GM19463 (cell line): ENCODE results near the gene MRPS27.

Experiments used
- ATAC-seq: cut with Tn5 transposase; IDR thresholded peaks from one replicate; pipeline ENCODE4 v1.9.1; 2021; ENCODE audit warnings: mild to moderate bottlenecking, moderate library complexity; ENCODE audit not compliant: unreplicated experiment

MRPS27 gene

DNA sequence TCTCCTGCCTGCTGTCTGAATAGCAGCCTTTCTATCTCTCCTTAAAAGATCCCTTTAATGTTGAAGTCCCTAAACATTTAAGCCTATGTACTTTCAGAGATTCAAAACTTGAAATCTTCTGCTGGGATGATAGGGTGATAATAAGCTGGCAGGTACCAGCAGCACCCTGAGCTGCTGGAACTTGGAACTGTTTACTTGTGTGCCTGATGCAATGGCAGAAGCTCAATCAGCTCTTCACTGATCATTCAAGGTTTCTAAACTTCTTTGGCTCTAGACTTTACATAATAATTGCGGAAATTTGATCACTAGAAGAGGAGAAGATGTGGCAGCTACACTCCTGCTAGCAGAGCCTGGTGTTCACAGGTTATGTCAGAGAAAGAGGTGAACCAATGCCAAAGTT lies 27.6 kb downstream of the MRPS27 start:
- no peak for ATAC-seq

DNA sequence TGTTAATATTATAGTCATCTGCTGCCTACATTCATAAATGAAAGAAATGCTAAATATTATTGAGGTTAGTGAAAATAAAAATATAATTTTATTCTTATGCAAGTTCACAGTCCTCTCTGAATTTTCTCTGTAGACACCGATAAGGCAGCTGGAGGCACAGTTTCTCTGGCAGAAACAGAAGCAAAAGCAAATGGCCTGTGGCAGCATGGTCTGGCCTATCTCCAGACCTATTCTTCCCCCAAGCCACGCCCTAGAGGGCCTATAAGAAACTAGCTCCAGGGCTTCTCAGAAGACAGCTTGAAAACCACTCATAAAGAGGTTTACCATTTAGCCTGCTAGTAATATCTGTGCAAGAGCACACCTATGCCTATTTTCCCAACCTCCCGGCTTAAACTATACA lies 28.4 kb downstream of the MRPS27 start:
- no peak for ATAC-seq

DNA sequence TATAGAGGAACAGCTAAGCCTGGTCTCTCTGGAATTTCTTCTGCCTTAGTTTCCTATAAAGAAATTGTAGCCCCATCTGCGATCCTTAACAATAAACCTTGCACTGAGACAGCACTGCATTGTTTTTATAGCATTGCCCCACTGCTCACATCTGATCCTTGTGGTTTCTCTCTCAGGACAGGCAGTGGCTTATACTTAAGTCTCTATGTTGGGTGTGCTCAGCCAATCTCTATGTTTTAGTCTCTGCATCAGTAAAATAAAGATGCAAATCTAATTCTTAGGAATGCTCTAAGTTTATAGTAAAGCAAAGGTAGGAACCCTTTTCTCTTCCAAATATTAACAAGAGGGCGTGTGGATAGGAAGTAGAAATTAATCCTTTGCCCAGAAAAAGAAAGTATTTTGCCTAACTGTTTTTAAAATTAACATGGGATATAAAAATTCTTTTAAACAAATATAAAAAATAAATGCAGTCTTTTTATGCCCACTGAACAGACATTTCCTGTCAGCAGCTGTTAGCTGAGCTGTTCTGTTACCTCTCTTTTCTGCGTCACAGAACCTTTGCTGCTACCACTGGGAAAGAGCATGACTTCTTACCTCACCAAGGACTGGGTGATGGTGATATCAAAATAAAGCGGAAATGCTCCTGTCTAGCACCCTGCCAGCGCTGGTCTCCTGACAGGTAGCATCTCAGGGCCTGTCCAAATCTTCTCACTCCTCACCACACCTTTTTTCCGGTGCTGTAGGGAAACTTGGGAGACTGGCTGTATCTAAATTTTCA lies 29.5 kb downstream of the MRPS27 start:
- no peak for ATAC-seq

DNA sequence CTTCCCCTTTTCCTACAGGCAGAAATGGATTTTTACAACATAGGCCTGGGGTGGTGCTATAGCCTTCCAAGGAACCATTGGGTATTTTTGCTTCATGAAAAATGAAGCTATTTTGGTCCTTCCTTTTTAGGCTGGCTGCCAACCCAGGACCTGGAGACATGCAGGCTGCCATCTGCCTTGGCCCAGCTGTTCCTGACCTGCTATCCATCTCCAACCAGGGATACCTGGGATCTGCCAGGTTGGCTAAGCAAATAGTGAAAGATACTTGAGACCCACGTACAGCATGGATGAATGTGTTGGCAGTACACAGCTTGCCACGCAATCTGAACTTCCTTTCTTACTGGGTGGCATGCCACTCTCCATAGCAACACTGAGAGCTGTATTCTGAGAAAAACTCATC lies 31.1 kb downstream of the MRPS27 start:
- ATAC-seq, result no peak

DNA sequence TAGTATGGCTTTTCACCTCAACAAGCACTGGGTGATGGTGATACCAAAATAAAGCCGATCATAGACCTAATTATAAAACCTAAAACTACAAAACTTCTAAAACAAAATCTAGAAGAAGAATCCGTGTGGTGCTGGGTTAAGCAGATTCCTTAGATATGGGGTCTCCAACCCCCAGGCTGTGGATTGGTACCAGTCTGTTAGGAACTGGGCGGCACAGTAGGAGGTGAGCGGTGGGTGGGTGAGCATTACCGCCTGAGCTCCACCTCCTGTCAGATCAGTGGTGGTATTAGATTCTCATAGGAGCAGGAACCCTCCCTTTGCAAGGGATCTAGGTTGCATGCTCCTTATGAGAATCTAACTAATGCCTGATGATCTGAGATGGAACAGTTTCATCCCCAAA lies 33.2 kb downstream of the MRPS27 start:
- ATAC-seq, result no peak

DNA sequence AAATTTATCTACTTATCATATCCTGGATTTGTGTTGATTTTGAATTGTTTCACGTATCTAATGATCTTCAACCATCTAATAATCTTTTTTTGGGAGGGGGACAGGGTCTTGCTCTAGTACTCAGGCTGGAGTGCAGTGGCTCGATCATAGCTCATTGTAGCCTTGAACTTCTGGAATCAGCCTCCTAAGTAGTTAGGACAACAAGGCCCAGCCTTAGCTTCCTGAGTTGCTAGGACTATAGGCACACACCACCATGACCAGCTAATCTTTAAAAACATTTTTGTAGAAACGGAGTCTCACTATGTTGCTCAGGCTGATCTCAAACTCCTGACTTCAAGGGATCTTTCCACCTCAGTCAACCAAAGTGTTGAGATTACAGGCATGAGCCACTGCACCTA lies 34.6 kb downstream of the MRPS27 start:
- no peak for ATAC-seq

DNA sequence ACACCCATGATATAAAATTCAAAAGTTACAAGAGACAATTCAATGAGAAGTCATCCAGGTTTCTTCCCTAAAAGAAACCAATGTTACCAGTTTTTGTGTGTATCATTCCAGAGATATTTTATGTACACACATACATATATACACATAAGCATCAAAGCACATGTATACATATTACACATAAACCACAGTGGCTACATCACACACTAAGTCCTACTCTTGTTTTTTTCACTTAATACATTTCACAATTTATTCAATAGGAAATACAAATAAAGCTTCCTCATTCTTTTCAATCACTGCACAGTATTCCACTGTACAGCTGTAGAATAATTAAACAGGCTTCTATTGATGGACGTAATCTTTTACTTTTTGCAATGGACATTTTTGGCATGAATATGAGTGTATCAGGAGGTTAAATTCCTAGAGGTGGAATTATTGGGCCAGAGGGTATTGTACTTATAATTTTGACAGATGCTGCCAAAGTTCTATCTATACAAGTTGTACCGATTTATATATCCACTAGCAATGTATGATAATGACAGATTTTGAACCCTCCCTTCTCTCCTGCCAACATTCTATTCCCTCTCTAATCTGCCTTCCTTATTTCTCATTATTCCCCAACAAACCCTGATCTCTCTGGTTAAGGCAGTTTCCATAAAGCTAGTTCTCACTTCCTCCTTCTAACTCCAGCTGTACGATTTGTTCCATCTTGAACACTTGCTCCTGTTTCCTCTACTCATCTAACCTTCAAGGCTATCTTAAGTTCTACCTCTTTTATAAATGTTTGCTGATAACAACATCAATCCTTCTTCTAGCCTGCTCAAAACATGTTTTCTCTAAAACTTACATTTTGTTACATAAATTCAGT lies 35.2 kb downstream of the MRPS27 start:
- no peak for ATAC-seq

DNA sequence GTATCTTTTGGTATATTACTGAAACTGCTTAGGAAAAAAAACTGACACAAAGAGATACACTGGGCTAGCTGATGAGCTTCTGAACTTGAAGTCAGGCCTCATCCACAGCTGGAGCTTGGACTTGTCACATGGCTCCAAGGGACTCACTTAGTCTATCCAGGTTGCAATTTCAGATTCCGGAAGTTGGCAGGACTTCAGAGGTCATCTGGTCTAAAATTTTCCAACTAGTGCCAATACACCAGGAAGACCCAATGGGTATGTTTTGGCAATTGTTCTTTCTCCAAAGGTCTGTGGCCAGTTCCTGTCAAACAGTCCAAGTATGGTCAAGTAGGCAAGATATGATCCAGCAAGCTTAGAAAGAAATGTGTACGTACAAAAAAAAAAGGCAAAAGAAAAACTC lies 36.7 kb downstream of the MRPS27 start:
- no peak for ATAC-seq

DNA sequence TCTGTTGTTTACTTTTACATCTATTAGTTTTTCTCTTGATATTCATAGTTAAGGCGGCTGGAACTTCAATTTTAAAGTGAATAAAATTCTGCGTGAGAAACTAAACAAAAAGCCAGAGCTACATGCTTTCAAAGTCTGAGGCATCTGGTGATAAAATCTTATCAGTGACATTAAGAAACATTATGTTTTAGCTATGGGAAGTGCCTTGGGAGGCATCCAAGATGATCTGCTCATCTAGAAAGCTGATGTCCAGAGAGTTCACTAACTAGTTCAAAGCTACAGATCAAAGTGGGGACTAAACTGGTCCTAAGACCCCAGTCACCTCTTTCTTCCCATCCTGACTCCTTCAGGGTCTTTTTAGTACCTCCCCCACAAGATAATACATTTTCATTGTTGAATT lies 37.2 kb downstream of the MRPS27 start:
- no peak for ATAC-seq

DNA sequence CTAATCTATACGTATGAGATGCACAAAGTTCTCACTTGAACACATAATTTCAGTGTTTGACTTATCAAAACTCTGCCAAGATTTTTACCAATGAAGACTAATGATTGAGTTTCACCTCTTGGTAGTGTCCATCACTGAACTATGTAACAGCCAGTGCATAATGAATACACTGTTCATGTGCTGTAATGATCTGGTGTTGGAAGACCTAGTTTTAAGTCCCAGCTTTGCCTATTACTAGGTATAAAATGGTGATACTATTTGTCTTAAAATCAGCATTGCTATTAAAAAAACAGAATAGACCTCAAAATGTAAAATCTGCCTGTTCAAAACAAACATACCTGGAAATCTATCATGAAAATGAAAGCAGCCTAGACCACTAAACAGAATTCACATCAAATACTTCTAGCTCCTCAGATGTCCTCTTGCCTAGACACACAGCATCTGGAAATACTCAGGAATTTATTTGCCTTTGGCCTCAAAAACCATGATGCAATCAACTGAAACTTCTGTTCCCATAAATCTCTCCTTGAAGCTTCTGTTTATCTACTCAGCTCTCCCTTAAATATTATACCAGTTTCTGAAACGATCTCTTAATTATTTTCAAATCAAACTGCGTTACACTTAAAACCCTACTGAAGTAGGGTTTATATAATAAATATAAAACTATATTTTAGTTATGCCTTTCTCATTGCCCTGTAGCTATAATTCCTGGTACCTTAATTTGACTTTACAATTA lies 38.1 kb downstream of the MRPS27 start:
- no peak for ATAC-seq

DNA sequence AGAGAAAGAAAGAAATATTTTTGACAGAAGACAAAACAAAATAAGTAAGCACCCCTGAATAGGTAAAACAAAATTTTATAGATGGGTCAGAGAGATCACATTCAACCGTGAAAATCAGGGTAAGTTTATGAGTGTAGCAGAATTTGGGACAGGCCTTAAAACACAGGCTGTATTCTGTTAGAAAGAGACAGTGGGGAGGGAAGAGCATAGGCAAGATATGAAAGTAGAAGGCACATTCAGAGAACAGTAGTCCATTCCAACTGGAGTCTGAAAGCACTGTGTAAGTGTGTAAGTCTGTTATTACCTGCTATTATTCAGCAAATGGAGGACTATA lies 38.6 kb downstream of the MRPS27 start:
- no peak for ATAC-seq

DNA sequence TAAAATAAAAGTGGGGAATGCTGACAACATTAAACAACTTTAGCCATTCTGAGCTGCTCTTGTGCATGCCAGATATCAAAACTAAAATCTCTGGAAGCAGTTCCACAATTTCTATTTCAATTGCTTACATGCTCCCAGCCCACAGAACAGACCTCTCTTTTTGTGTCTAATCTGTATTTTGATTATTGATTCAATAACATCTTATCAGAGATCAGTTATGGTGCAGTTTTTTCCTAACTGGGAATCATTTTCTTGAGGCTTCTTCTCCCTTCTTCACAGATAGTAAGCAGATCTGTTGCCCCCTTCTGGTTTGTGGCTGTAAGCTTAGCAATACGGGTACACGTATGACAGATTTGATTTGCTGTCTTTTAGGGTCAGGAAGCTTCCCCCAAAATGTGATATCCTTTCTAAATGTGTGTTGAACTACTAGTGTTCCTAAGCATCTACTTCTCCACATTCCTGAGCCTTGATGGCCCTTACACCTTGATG lies 39.4 kb downstream of the MRPS27 start:
- ATAC-seq, result no peak

DNA sequence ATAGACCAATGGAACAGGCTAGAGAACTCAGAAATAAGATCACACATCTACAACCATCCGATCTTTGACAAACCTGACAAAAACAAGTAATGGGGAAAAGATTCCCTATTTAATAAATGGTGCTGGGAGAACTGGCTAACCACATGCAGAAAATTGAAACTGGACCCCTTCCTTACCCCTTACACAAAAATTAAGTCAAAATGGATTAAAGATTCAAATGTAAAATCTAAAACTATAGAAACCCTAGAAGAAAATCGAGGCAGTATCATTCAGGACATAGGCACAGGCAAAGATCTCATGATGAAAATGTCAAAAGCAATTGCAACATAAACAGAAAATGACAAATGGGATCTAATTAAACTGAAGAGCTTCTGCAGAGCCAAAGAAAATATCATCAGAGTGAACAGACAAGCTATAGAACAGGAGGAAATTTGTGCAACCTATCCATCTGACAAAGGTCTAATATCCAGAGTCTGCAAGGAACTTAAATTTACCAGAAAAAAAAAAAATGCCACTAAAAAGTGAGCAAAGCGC lies 43.8 kb downstream of the MRPS27 start:
- no peak for ATAC-seq

DNA sequence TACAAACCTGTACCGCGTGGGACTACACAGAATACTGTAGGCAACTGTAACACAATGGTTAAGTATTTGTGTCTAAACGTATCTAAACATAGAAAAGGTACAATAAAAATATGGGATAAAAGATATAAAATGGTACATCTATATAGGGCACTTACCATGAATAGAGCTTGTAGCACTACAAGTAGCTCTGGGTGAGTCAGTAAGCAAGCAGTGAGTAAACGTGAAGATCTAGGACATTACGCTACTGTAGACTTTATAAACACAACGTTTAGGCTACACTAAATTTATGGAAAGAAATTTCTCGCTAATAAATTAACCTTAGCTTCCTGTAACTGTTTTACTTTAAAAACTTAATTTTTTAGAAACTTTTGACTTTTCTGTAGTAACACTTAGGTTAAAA lies 46.5 kb downstream of the MRPS27 start:
- no peak for ATAC-seq

DNA sequence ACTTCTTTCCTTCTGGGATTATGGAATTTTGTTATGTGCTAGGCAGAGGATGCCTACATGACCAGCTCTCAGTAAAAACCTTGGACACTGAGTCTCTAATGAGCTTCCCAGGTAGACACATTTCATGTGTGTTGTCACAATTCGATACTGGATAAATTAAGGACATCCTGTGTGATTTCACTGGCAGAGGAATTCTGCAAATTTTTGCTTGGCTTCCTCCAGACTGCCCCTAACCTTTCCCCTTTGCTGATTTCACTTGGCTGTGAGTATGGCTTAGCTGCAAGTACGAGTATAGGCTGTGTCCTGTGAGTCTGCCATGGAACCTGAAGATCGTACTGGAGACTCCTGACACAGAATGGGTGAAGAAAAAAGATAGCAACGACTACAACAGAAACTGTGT lies 47.6 kb downstream of the MRPS27 start:
- no peak for ATAC-seq

DNA sequence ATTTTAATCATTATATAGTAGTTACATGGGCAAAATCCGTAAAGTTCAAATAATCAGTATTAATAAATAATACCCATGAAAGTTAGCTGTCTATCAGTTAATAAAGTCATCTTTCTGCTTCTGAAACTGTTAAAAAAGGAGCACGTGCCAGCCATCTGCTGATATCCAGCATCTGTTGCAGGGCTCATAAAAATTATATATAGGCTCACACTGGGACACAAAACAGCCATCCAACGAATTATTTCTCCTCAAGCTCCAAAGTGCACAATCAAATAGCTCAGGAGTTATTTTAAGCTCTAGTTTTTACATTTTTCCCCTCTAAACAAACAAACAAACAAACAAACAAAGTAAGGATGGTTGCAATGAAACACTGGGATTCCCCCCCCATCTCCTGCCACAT lies 48.3 kb downstream of the MRPS27 start:
- no peak for ATAC-seq

DNA sequence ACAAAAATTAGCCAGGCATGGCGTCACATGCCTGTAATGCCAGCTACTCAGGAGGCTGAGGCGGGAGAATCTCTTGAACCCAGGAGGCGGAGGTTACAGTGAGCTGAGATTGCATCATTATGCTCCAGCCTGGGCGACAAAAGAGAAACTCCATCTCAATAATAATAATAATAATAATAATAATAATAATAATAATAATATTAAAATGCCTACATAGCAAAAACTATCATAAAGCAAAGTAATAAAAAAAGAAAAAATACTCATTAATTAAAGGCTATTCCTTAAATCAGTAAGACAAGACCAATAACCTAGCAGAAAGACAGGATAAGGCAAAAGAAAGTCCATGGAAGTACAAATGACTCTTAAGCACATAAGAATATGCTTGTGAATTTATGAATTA lies 50.0 kb downstream of the MRPS27 start:
- ATAC-seq, result no peak

DNA sequence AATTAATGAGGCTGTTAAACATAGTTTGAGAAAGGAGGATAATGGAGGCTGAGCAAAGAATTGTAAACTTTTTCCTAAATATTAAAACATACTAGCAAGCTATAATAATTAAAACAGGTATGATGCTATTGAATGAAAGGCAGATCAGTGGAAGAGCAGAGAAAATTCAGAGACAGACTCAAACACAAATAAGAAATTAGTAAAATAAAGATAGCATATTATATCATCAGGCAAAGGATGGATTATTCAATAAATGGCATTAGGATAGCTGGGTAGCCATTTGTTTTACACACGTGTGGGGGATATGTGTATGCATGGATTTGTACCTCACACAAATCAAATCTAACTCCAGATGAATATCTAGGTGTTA lies 50.6 kb downstream of the MRPS27 start:
- ATAC-seq, result no peak

DNA sequence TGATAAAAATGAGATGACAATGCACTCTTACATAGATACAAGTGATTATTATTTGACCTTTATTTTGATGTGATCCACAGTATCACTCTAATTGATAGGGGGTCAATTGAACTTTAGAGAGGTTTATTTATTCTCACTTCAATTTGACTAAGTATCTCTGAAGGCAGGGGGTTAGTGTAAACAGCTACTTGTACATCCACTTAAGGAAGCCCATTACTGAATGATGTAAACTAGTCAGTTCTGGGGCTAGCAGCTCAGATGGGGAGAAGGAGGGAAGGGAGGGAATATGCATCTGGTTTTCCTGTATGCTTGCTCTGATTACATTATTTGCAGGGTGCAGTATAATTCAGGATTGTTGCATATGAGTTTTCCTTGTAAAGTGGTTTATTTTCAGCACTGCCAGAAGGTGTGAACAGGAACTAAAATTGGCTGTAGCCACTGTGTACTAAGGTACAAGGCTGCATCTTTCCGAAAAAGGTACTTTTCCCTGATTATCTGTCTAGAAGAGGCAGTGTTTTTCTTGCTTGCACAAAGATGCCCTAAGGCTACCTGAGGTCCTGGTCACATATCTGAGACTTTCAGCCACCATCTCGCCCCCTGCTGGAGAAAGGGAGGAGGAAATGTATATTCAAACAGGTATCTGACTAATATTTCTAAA lies 51.2 kb downstream of the MRPS27 start:
- ATAC-seq, result no peak

DNA sequence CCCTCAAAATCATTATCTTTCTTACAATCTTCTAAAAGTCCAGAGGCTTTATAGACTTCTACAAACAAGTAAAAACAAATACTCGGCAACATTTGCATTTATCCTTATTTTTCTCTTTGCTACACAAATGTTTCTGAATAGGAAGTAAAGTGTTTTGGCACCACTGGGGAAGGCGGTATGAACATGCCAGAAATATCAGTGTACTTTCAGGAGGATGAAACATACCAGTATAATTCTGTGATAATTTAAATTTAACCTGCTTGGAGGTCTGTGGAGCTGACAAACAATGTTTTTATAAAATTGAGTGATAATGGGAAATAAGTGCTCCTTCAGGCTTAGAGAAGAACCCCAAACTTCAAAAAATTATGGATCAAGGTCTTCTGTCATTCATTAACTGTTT lies 51.8 kb downstream of the MRPS27 start:
- ATAC-seq, result no peak

DNA sequence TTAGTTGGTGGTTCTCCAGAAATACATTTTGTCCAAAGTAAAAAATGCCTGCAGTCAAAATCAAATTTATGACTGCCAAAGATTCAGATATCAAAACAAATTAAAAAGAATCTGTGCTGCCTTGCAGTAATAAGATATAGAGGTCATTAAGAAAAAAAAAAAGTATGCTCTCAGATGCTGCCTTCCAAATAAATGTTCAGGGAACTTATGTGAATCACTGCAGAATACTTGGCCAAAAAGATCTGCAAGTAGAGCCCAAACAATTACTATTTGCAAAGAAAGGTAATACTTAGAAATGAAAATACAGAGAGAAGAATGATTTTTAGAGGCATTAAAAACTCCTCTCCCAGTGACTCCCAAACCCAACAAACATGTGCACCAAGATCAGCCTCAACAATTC lies 52.4 kb downstream of the MRPS27 start:
- no peak for ATAC-seq
